ENCODE data around the gene SCNN1G.
"Not testable (repeated sequence)": the region's sequence is repeated elsewhere in the genome, so short reads cannot be mapped to it uniquely, and the experiment has no call there.

SCNN1G gene

DNA sequence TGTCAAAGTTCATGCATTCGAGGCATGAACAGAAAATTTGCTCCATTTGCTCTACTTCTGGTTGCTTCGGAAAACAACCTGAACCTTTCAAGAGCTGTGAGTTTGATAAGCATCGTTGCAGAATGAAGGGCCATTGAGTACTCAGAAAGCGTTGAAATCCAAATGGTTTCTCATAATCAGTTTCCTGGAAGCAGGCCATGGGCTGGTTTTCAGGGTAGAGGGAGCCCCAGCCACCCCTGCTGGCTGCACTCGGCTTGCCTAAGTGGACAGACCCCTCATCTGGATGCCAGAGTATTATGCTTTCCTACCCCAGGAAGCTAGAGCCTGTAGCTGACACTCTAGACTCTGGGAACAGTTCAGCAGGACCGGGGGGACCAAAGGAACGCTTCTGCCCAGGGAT, 24.4 kb downstream of the SCNN1G start:
- no peak for DNase-seq

DNA sequence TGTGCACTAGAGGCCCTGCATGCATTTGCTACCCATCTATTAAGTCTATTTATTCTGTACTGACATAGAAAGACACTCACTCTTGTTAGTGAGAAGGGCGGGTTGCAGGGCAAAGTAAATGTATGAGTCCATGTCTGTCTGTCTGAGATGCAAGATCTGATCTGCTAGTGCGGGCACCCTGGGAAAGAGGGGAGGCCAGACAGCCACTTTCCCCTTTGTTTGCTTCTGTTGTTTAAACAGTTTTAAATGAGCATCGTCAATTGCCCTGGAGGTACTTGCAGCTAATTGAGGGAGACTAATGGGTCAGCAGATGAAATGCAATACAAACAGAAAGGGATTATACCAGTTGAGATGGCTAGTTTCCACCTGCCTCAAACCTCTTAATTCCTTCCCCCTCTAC, 24.9 kb downstream of the SCNN1G start:
- no peak for DNase-seq

DNA sequence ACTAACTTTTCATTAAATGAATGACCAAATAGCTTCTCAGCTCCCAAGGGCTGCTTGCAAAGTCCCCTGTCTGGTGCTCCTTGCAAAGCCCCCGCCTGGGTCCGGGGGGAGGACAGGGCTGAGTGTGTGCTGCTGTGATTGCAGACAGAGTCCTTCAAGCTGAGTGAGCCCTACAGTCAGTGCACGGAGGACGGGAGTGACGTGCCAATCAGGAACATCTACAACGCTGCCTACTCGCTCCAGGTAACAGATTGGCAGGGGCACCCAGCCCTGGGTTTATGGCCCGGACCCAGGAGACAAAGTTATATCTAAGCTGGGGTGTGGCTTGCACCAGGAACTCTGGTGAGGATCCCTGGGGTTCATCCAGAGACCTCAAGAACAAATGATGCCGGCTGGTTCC, 27.1 kb downstream of the SCNN1G start:
- no peak for DNase-seq

DNA sequence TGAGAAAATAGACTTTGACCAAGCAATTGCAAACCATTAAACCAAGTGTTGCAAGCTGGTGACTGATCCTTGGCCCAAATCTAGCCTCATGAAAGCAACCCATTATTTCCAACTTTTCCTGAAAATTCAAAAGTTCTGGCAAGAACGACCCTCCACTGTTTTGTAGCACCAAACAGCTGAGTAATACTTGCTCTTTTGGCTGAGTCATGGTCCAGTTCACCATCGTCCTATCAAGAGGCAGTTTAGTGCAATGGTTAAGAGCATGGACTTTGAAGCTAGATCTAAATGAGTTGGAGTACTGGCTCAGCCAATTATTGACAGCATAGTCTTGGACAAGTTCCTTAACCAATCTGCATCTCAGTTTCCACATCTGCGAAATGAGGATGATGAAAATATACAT, 31.3 kb downstream of the SCNN1G start:
- no peak for DNase-seq

DNA sequence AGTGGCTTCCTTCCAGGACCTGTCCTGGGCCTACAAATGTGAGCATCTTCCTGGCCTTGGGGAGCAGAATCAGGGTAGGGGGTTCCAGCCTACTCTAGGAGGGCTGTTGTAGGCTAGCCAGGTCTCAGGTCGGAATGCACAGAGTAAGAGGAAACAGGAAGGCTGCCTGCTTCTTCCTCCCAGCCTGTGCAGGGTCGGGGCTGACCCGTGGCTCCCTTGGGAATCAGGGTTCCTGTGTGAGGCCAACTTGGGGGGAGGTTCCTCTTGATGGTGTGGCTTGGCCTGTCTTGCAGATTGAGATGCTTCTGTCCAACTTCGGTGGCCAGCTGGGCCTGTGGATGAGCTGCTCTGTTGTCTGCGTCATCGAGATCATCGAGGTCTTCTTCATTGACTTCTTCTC, 32.3 kb downstream of the SCNN1G start:
- no peak for DNase-seq

DNA sequence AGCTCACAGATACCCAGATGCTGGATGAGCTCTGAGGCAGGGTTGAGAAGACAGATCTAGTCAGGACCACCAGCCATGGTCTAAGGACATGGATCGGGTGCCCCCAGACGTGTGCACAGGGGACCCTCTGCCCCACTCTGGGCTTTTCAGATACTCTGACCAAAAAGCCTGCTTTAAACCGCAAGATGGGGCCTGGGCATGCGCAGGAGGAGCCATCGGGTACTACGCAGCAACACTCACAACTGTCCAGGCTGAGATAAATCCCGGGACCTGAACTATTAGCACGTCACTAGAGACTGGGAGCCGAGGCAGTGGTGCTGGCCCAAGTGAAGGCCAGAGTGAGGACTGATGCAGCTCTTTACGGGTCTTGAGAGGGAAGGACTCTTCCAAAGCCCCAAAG, 32.9 kb downstream of the SCNN1G start:
- no peak for DNase-seq

DNA sequence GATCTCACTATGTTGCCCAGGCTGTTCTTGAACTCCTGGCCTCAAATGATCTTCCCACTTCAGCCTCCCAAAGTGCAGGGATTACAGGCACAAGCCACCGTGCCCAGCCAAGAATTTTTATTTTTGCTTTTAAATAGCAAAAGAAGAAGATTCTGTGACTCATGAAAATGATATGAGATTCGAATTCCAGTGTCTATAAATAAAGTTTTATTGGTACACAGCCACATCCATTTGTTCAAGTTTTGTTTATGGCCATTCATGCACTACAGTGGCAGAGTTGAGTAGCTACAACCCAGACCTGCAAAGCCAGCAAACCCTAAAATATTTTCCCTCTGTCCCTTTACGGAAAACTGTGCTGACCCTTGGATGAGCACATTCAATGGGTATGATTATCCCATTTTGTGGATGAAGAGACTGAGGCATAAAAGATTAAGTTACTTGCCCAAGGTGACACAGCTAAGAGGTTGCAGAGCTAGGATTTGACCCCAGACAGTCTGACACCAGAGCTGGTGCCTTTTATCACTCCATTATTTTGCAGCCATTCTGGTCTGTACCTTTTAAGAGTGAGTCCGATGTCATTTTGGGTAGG, 34.2 kb downstream of the SCNN1G start:
- DNase-seq, result no peak

DNA sequence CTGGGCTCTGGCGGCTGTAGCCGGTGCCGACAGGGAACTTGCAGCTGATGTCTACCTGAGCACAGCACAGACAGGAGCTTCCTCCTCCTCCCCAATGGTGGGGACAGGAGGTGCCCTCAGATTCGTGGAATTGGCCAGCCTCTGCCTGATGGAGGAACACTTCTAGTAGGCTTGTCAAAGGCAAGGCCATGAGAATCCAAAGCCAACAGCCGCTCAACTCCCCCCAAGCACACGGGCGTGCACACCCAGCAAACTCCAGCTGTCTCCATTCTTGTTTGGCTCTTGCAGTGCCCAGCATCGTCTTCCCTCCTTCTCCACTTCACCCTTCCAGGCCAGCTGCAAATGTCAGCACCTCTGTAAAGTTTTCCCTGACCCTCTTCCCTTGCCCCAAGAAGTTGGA, 35.1 kb downstream of the SCNN1G start:
- DNase-seq, result no peak

DNA sequence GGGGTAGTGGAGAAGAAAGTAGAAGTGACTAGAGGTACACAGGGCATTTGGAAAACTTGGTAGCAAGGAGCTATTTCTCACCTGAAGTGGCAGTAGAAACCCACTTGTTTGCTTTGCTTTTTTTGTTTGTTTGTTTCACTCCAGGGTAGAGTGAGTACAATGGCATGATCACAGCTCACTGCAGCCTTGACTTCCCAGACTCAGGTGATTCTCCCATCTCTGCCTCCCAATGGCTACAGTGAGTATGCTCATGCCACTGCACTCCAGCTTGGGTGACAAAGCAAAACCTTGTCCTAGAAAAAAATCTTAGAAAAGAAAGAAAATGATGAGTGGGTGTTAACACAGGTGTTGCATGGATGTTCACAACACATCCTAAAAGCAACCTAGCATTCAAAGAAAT, 40.4 kb downstream of the SCNN1G start:
- no peak for DNase-seq

DNA sequence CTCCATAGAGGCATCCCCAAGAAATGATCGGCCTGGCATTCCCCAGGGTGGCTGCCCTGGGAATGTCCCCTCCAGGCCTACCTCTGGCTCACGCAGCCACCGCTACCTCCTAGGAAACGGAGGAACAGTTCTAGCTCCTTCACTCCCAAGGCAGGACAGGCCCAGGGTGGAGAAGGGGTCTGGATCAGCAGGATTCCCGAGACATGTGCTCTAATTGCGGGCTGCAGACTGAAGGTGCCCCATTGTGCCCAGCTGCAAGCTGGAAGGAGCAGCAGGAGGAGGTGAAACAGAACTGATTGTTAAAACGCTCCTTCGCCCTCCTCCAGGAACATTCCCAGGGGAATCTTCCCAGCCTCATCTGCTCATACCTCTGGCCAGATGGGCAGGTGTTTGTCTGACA, 40.8 kb downstream of the SCNN1G start:
- no peak for DNase-seq

DNA sequence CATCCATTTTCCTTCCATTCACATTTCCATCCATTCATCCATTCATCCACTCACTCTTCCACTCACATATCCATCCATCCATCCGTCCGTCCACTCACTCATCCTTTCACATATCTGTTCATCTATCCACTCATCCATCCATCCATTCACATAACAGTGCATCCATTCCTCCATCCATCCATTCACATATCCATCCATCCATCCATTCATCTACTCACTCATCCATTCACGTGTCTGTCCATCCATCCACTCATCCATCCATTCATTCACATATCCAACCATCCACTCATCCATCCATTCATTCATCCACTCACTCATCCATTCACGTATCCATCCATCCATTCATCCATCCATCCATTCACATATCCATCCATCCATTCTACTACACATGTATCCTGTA, 42.6 kb downstream of the SCNN1G start:
- no peak for DNase-seq

DNA sequence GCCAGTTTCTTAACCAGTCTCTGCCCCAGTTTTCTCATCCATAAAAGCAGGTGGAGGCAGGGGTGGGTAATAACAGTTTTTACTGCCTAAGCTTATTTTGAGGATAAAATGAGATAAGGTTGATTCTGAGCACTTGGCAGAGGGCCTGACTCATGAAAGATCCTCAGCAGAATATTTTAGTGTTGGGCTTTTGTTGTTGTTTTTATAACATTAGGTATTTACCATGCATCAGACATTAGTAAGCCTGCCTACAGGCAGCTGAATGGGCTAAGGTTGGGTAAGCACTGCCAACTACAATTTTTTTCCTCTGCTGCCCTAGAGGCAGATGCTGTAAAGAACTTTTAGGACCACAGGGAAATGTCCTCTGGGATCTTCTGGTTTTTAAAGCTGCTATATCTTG, 43.1 kb downstream of the SCNN1G start:
- no peak for DNase-seq

DNA sequence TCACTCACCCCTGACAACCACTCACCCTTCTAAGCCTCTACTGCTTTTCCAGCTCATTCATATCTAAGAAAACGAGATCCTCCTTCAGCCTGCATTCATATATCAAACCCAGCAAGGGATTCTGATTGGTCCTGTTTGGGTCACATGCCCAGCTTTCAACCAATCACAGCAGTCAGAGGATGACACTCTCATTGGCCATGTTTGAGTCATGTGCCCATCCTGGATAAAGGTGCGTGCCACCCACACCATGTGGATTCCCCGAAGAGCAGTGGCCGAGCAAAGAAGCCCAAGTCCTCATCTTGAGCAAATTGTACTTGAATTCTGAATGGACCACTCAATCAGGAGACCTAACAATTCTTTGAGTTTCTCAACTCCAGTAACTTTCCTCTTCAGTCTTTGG, 45.0 kb downstream of the SCNN1G start:
- DNase-seq, result no peak

DNA sequence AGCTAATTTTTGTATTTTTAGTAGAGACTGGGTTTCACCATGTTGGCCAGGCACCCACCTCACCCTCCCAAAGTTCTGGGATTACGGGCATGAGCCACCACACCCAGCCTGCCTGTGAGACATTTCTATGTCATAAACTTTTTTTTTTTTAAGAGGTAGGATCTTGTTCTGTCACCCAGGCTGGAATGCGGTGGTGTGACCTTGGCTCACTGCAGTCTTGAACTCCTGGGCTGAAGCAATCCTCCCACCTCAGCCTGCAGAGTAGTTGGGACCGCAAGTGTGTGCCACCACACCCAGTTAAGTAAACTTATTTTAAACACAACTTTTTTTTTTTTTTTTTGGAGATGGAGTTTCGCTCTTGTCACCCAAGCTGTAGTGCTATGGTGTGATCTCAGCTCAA, 47.2 kb downstream of the SCNN1G start:
- no peak for DNase-seq

DNA sequence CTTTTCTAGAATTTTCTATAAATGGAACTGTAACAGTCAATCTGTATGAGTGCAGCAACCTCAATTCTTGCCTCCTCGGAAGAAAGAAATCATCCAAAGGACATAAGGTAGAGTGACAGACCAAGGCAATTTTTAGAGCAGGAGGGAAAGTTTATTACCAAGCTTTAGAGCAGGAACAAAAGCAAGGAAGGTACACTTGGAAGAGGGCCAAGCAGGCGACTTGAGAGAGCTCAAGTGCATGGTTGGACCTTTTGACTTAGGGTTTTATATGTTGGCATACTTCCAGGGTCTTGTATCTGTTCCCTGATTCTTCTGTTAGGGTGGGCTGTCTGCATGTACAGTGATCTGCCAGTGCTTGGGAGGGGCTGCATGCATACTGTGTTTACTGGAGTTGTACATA, 50.3 kb downstream of the SCNN1G start:
- no peak for DNase-seq

DNA sequence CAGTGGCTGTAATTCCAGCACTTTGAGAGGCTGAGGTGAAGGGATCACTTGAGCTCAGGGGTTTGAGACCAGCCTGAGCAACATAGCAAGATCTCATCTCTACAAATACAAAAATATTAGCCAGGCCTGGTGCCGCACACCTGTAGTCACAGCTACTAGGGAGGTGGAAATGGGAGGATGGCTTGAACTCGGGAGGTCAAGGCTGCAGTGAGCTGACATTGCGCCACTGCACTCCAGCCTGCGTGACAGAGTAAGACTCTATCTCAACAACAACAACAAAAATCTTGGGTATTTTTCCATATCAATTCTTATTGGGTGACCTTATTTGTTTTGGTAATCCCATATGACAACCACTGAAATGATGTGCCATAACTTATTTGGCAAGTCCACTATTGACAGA, 52.6 kb downstream of the SCNN1G start:
- no peak for DNase-seq

DNA sequence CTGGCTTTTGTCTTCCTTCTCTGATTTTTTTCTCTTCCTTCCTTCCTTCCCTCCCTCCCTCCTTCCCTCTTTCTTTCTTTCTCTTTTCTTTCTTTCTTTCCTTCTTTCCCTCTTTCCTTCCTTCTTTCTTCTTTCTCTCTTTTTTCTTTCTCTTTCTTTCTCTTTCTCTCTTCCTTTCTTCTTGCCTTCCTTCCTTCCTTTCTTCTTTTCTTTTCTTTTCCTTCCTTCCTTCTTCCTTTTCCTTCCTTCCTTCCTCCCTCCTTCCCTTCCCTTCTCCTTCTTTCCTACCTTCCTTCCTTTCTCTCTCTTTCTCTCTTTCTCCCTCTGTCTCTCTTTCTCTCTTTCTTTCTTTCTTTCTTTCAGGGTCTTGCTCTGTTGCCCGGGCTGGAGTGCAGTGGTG, 54.4 kb downstream of the SCNN1G start:
- no peak for DNase-seq

DNA sequence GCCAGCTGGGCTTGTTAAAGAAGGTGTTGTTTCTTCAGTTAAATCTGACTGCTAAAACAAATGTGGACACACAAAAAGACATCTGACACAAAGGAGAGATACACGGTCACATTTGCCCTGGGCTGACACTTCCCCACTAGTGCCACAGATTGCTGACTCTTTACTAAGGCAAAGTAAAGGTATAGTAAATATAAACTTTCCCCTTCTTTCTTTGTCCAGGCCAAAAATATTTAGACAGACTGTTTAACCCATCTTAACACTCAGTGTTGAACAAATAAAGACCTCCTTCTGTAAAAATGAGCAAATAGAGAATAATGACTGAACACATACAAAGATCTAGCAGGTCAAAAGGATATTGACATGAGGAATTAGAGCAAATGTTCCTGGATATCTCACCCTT, 58.4 kb downstream of the SCNN1G start:
- no peak for DNase-seq

DNA sequence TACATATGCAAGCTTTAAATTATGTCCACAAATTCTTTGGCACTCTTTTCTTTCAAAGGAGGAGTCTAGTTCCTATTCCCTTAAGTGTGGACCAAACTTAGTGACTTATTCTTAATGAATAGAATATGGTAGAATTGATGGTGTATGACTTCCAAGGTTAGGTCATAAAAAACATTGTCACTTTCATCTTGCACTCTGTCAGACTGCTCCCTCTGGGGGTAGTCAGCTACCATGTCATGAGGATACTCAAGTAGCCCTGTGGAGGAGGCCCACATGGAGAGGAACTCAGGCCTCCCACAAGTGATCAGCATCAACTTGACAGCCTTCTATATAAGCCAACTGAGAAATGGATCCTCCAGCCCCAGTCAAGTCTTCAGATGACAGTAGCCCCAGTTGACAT, 61.6 kb downstream of the SCNN1G start:
- DNase-seq, result no peak

DNA sequence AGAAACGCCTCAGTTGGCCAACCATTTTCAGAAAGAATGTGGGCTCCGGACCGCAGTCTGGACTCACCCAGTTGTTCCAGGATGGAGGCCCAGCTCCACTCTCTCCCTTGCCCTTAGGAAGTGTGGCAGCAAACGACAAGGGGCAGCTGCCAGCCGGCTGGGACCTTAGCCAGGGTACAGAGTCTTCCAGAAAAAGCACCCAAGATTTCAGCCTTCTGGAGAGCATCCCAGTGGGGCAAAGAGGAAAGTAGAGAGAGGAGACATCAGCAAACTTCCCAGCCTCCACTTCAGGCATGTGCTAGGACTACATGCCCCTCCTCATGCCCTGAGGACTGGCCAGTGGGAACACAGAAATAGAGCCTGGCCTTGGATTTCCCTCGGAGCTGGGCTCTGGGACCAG, 62.7 kb downstream of the SCNN1G start:
- DNase-seq, result no peak

DNA sequence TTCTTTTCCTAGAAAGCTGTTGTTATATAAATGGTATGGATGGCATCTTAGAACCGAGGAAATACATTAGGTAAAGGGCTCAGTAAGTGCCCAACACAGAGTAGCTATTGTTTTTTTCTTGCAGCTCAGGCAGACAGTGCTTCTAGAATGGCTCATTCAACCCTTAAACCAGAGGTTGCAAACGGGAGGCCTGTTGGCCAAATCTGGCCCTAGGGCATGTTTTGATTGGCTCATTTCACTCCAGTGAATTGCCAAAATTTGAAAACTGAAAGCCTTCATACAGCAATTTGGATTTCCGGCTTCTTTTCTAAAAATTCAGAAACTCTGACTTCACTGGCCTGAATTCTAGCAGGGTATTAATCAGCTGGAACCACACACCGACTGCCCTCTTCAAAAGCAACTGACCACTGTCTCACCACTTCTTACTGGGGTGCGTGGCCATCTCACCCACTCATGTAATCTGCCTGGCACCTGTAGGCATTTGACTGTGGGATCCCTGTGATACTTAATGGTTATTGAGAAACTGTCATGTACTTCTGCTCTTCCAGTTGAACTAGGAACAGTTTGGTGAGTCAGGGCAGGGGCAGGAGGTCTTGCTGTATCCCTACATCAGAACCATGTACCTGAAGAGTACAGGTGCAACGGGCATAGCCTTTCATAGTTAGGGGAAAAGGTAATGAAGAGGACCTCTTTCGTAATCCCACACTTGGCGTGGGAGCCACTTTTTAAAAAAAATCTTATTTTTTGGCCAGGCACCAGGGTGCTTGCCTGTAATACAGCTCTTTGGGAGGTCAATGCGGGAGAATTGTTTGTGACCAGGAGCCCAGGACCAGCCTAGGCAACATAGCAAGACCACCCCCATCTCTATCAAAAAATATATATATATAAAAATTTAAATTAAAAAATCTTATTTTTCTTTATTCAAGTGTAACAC, 66.0 kb downstream of the SCNN1G start:
- DNase-seq, result no peak

DNA sequence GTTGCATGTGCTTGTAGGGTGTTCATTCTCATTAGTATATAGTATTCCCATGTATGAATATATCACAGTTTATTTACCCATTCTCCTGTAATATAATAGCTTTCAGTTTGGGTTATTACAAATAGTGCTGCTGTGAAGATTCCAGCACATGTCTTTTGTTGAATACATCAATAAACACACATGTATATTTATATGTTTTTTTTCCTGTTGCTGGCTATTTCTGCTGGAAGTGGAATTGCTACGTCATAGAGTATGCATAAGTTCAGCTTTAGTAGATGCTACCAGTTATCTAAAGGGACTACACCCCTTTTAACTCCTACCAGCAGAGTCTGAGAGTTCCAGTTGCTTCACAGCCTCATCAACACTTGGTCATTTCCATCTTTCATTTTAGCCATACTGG, 67.3 kb downstream of the SCNN1G start:
- no peak for DNase-seq

DNA sequence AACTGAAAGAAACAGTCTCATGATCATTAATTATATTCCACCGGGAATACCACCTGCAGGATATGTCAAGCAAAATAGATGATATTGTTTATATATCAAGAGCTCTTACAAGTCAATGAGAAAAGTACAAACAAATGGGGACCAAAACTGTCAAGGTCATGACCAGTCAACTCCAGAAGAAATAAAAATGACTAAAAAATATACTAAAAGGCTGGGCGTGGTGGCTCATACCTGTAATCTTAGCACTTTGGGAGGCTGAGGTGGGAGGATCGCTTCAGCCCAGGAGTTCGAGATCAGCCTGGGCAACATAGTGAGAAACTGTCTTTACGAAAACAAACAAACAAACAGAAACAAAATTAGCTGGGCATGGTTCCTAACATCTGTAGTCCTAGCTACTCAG, 69.8 kb downstream of the SCNN1G start:
- no peak for DNase-seq

DNA sequence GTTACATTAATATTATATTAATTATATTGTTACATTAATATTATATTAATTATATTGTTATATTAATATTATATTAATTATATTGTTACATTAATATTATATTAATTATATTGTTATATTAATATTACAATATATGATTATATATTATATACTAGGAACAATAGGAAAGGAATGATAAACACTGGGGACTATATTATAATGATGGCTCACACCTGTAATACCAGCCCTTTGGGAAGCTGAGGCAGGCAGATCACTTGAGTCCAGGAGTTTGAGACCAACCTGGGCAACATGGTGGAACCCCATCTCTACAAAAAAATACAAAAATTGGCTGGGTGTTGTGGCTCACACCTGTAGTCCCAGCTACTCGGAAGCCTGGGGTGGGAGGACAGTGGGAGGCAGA, 71.1 kb downstream of the SCNN1G start:
- not testable (repeated sequence) for DNase-seq

DNA sequence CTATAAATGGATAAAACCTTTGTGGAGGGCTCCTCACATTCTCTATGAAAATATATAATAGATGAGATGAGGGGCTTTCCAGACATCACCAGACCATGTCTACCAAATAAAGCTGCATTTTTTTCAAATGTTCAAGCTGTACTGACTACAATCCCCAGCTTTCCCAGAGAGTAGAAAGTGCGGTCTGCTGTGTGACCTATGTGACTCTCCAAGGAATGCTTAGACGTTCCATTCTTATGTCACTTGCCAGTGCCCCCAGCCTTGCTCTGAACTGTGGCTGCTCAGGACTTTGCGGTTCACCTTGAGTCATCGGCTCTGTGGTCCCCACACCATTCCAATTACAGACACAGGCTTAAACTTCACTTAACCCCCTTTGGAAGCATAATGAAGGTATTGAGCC, 71.8 kb downstream of the SCNN1G start:
- no peak for DNase-seq
